ENCODE data around the gene ROPN1L.
"Not testable (repeated sequence)": the region's sequence is repeated elsewhere in the genome, so short reads cannot be mapped to it uniquely, and the experiment has no call there.

- not testable (repeated sequence) for TF ChIP-seq CTCF, POLR2A (IDR thresholded peaks at IDR 0.05)
Observed at GRCh38 chr5:10494497-10494896, 52.8 kb downstream of the ROPN1L start.

Data from lower leg skin (tissue), 3 donors.